Psoas muscle (tissue), 8 donors: Measurements from ENCODE around the gene AUTS2. TPM values are rescaled to one million over a fixed set of nuclear protein-coding genes. Genes with fewer than 3 reads are reported as not detected.

Experiments used
- ATAC-seq, 4 donors: fragments of 200-7000 bp; cut with Tn5 transposase; one replicate each; pipeline ENCODE4 v1.9.1; 2020; ENCODE audit warnings: moderate library complexity in 3 of 4, mild to moderate bottlenecking in 2 of 4
- DNase-seq, 2 donors: peaks; one replicate each; pipeline ENCODE4 v3.0.0-alpha.2; 2020
- H3K27ac ChIP-seq: fragments of 200-600 bp; one replicate; pipeline ENCODE4 v1.8.0; 2022
- H3K27me3 ChIP-seq, 3 donors: fragments of 200-600 bp in 1 of 3; one replicate each; pipeline versions ENCODE4 v1.6.1 to v1.8.0; 2013 to 2022; ENCODE audit warnings: low read length in 2 of 3, mild to moderate bottlenecking in 2 of 3, moderate library complexity in 1 of 3; ENCODE audit not compliant: insufficient read depth in 3 of 3
- H3K36me3 ChIP-seq, 2 donors: fragments of 200-600 bp in 1 of 2; one replicate each; pipeline versions ENCODE4 v1.6.1 to v1.8.0; 2013 to 2022; ENCODE audit warnings: low read depth in 1 of 2, mild to moderate bottlenecking in 1 of 2, moderate library complexity in 1 of 2; ENCODE audit not compliant: insufficient read depth in 1 of 2
- H3K4me1 ChIP-seq: fragments of 200-600 bp; one replicate; pipeline ENCODE4 v1.8.0; 2022
- H3K4me3 ChIP-seq: fragments of 200-600 bp; one replicate; pipeline ENCODE4 v1.8.0; 2022; ENCODE audit warnings: mild to moderate bottlenecking
- H3K9me3 ChIP-seq: fragments of 200-600 bp; one replicate; pipeline ENCODE4 v1.8.0; 2022
- CTCF ChIP-seq: fragments of 200-600 bp; IDR thresholded peaks from one replicate; pipeline ENCODE4 v1.8.0; 2022; ENCODE audit warnings: antibody characterized with exemption
- WGBS, 3 donors: extraction: QIAGEN DNeasy Blood & Tissue Kit; methylation state at CpG; one replicate each; pipeline versions ENCODE4 v1.1.6 to v1.1.7; 2013; 5-methylcytosine and 5-hydroxymethylcytosine counted together
- intact Hi-C, 2 donors: fragments of 100-400 bp; cut with DNase I; formaldehyde crosslinking; loops; one replicate each; pipeline versions ENCODE4 v1.11.0 to v1.14.2; 2022
- polyA plus RNA-seq, 3 donors: library from polyadenylated mRNA; stranded (reverse); fragments of 200-250 nt; gene quantifications; one replicate each; pipeline ENCODE4 v1.2.3, GENCODE V29; 2013
- total RNA-seq, 4 donors: library from RNA; stranded (reverse); fragmentation: NEBNext Ultra II Directional in 2 of 4; extraction: Animal tissue kit (Norgen Biotek cat#: 25700) in 2 of 4; gene quantifications; one replicate each; pipeline versions ENCODE4 v1.2.1 to v1.2.4, GENCODE V29; 2021 to 2023
- donor health status: healthy with polysubstance abuse.
- donor health status: DM: no; HTN: no; CAD: no; lungs with moderate emphysema.
- donor health status: Bipolar disorder and iron deficiency.
- donor health status: healthy.
- donor health status: DM: yes; HTN: yes; CAD: no.
- donor health status: DM: no; HTN: no; CAD: no.
- donor health status: DM: no; HTN: no; CAD: no.
- donor health status: DM: yes; HTN: yes; CAD: no.

The AUTS2 gene
- total and polyA plus RNA-seq, 7 donors, result 5.0 to 33.5 (median 14.3) TPM

DNA sequence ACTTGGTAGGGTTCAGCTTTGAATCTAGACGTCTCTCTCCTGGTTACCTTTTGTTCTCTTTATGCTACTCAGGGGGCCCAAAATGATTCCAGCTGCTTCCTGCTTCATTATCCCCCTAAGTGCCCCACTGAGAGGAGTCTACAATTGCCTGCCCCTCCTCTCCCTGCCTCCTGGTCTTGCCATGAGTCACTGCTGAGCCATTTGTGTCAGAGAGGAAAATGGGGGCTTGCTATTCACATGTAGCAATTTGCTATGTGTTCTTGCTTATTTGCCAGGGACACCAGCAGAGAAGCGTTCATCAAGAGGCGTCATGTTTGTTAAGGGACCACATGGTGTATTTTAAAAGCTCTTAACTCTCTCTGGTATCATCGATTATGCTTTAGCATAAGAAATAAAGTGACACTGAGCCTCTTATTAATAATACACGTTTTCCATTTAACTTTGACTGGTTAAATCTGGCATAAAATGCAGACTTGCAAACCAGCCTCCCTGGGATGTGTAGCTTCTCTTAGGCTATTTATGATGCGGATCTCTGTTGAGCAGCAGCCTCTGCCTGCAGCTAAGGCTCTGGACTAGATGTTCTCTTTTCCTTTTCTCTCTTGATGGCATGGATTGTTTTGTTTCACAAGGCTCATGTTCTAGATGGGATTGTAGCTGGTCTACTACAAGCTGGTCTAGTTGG is 239.3 kb downstream of the AUTS2 start:
- Histone ChIP-seq H3K27me3 (peaks cover 0 to 4% (median 0%) of the 10 kb centered on the region in 3 donors), H3K27ac (no peak overlapping the region), H3K9me3 (no peaks in the 10 kb centered on the region), H3K4me1 (no peaks in the 10 kb centered on the region), H3K4me3 (no peak overlapping the region), H3K36me3 (no peaks in the 10 kb centered on the region)
- no peak for ATAC-seq
- WGBS, 3 donors, result 63 to 74% (median 71%) methylated on average over 6 of the region's 6 CpGs
- DNase-seq, result no peak
- no peak for TF ChIP-seq CTCF
- intact Hi-C loops, result no loop called here

GRCh38 chr7:69839782-69840181 is 241.5 kb downstream of the AUTS2 start:
- no peak for DNase-seq
- Histone ChIP-seq H3K27me3 (peaks cover 0 to 4% (median 0%) of the 10 kb centered on the region in 3 donors), H3K36me3 (no peaks in the 10 kb centered on the region), H3K27ac (no peak overlapping the region), H3K9me3 (no peaks in the 10 kb centered on the region), H3K4me3 (no peak overlapping the region), H3K4me1 (no peaks in the 10 kb centered on the region)
- intact Hi-C loops, result no loop called here
- no peak for TF ChIP-seq CTCF
- WGBS, 3 donors, result 97 to 100% (median 98%) methylated on average over 2 of the region's 2 CpGs
- no peak for ATAC-seq

DNA sequence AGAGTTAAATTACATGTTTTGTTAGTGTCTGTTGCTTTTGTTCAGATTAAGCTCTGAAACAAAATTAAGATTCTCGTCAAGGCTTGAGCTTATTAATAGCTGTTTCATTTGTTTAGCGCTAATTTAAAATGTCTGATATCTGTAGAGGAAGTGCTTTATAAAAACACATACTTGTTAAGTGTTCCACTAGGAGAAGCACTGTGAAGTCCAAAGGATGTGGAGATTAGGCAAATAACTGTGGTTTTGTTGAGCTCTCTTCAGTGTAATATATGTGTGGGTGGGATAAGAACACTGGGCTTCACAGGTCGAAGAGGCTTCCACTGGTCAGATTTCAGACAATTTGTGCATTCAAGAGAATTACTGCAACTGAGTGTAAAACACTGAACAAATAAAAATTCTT is 242.0 kb downstream of the AUTS2 start:
- ATAC-seq, result no peak
- intact Hi-C loops, result no loop called here
- 83 to 86% (median 85%) methylated on average over 3 of the region's 3 CpGs for WGBS, 3 donors
- no peak for TF ChIP-seq CTCF
- Histone ChIP-seq H3K4me1 (no peaks in the 10 kb centered on the region), H3K36me3 (no peaks in the 10 kb centered on the region), H3K4me3 (no peak overlapping the region), H3K27ac (no peak overlapping the region), H3K9me3 (no peaks in the 10 kb centered on the region), H3K27me3 (peaks cover 0 to 4% (median 0%) of the 10 kb centered on the region in 3 donors)
- DNase-seq, result no peak

DNA sequence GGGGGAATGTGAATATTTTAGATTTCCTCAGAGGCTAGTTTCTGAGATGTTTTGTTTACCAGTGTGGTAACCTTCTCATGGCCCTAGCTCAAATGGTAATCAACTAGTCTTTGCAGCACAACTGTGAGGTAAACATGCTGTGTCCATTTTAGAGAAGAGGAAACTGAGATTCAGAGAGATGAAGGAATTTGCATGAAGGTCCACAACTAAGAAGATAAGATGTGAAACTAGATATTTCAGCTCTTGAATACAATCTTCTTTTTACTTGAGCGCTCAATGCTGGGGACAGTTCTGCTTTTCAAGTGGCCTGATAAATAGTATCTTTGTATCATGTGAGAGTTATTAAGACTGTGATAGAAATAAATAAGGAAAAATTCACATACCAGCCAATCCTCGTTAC is 245.4 kb downstream of the AUTS2 start:
- WGBS, 3 donors, result 92 to 99% (median 94%) methylated on average over 2 of the region's 2 CpGs
- no peak for DNase-seq
- no peak overlapping the region for H3K4me3 ChIP-seq
- TF ChIP-seq CTCF, result no peak
- intact Hi-C loops, result no loop called here
- peaks cover 5% of the 10 kb centered on the region for H3K4me1 ChIP-seq
- H3K27me3 ChIP-seq, result peaks cover 0 to 4% (median 0%) of the 10 kb centered on the region in 3 donors
- no peaks in the 10 kb centered on the region for H3K36me3 ChIP-seq
- H3K9me3 ChIP-seq, result no peaks in the 10 kb centered on the region
- no peak overlapping the region for H3K27ac ChIP-seq
- no peak for ATAC-seq
